ENCODE results near the gene OR52A1. TPM values are rescaled to one million over a fixed set of nuclear protein-coding genes. Genes with fewer than 3 reads are reported as not detected.

OR52A1 gene
- total and polyA plus RNA-seq, 2 of the 8 experiments (the other 6 are each of a cell fraction or from before 2014, with no cell fraction given) = 5.9 to 12.2 TPM

DNA sequence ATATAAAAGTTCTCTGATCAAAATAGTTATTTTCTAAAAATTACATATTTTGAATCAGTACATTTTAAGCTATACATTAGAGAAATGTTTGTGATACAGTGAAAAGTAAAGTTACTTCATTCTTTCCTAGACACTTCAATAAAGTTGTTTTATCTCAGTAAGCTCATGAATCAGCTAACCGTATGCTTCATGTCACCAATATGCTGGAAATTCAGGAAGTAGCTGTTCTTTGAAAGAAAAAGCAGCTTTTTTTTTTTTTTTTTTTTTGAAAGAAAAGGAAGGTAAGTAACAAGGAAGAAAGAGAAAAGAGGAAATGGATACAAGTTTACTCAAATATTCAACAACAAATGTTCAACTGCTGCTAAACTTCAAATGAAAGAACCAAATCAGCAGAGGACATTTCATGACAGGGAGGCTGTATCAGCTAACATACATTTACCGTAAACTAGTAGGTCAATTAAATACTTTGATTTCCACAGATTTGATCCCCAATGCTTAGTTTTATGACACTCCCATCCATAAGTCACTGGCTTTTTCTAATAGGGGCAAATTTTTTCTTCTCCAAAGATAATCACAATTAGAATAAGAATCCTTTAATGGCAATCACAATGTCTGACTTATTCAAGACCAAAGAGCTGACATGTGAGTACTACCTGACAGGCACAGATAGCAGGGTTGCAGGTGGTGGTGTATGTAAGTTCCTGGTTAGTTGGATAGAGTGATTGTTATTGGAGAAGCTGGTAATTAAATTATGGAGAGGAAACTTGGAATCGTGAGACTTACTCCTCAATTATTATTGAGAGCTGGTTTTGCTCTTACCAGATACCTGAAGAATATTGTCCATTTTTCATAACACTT, 754 bp downstream of the OR52A1 start:
- H3K56ac ChIP-seq (replicated peaks; ENCODE audit: insufficient read length, low read depth, low read length) = no peak overlapping the region
- H3K18ac ChIP-seq (ENCODE audit: extremely low read depth, low read length) = no peak overlapping the region
- H3K23me2 ChIP-seq (ENCODE audit: low read depth, low read length) = no peaks in the 10 kb centered on the region
- H4K91ac ChIP-seq (replicated peaks; ENCODE audit: insufficient read length, low read length) = no peak overlapping the region
- no peak overlapping the region for H2BK12ac ChIP-seq (ENCODE audit: low read depth, low read length)
- H3K9ac ChIP-seq (replicated peaks in 1 of 4; ENCODE audit: extremely low read depth in 1 of 4, low read depth in 3 of 4, low read length in 3 of 4) = no peak overlapping the region
- ChIA-PET CTCF (ENCODE audit: partially characterized antibody) (interaction anchor here (0.7 to 2.9 kb wide), 4 partner anchors 9 to 613 kb away, joined by 3 to 7 read pairs (median 3); no protein-coding TSS in a partner anchor), POLR2A (ENCODE audit: partially characterized antibody) (no interaction called here)
- H2AK5ac ChIP-seq (ENCODE audit: low read depth, low read length) = no peak overlapping the region
- DNase-seq (ENCODE audit: low read depth in 1 of 2, low spot score in 2 of 2) (no peak), FAIRE-seq (no peak)
- 89% methylated on average over 3 of the region's 3 CpGs; no CpG with 5 or more reads in 1 of the 2 experiments for WGBS, 2 experiments (ENCODE audit: extremely low coverage in 1 of 2, insufficient coverage in 1 of 2, insufficient read length in 1 of 2, insufficient replicate concordance in 2 of 2, low coverage in 1 of 2, low lambda C conversion rate in 2 of 2, missing lambda C conversion rate in 1 of 2)
- H3K4me3 ChIP-seq (ENCODE audit: extremely low read depth in 1 of 4, insufficient read depth in 2 of 4, low read depth in 3 of 4, low read length in 4 of 4) = no peak overlapping the region
- no peak overlapping the region for H4K8ac ChIP-seq (ENCODE audit: extremely low read depth, insufficient read depth, low read length)
- no peak overlapping the region for H3K23ac ChIP-seq (ENCODE audit: insufficient read length)
- H3K27me3 ChIP-seq (replicated peaks in 1 of 4; ENCODE audit: control insufficient read depth in 3 of 4, extremely low read depth in 1 of 4, insufficient read depth in 3 of 4, low read length in 3 of 4) = peaks cover 0 to 1% (median 0%) of the 10 kb centered on the region in 4 experiments; a peak in 1 of 7 replicates
- H3K4ac ChIP-seq (replicated peaks; ENCODE audit: insufficient read length, low read depth, low read length) = no peak overlapping the region
- H2BK5ac ChIP-seq (ENCODE audit: low read depth, low read length) = no peak overlapping the region
- no peak overlapping the region for H2BK120ac ChIP-seq (replicated peaks; ENCODE audit: low read depth, low read length)
- no peak for TF ChIP-seq TEAD4 (IDR thresholded peaks at IDR 0.05; ENCODE audit: low read depth, low read length)
- no peak overlapping the region for H2AFZ ChIP-seq (ENCODE audit: low read length)
- no peaks in the 10 kb centered on the region for H3K9me3 ChIP-seq (ENCODE audit: insufficient read depth in 2 of 2, low read depth in 1 of 2, low read length in 1 of 2)
- H2BK20ac ChIP-seq (ENCODE audit: low read length) = no peak overlapping the region
- H3K27ac ChIP-seq (ENCODE audit: low read depth, low read length) = no peak overlapping the region
- H3K36me3 ChIP-seq (ENCODE audit: control insufficient read depth in 2 of 4, insufficient read depth in 4 of 4, low read length in 3 of 4) = no peaks in the 10 kb centered on the region
- no peak overlapping the region for H3K14ac ChIP-seq (ENCODE audit: insufficient read length)
- no peak overlapping the region for H2BK15ac ChIP-seq (ENCODE audit: low read length)
- no peaks in the 10 kb centered on the region for H4K20me1 ChIP-seq (replicated peaks in 1 of 2; ENCODE audit: control insufficient read depth in 1 of 2, insufficient read depth in 2 of 2, low read length in 2 of 2)
- H3K79me2 ChIP-seq (ENCODE audit: control insufficient read depth in 1 of 2, insufficient read depth in 2 of 2, low read length in 2 of 2) = no peaks in the 10 kb centered on the region
- no peak overlapping the region for H4K5ac ChIP-seq (ENCODE audit: insufficient read length, low read depth, low read length)
- no peaks in the 10 kb centered on the region for H3K79me1 ChIP-seq (ENCODE audit: low read depth, low read length)
- H3K4me2 ChIP-seq (ENCODE audit: insufficient read depth in 1 of 2, low read depth in 2 of 2, low read length in 2 of 2) = no peak overlapping the region
- no peaks in the 10 kb centered on the region for H3K4me1 ChIP-seq (replicated peaks in 1 of 4; ENCODE audit: control insufficient read depth in 3 of 4, insufficient read depth in 4 of 4, low read length in 3 of 4)
